ENCODE results near the gene RASGEF1C.

Gene RASGEF1C

GRCh38 chr5:180097163-180097894, 111.7 kb downstream of the RASGEF1C start (continued):
- TF ChIP-seq PBX3 (CRISPR knock-in tag; IDR thresholded peaks at IDR 0.05) (no peak), ZNF175 (tag by site-specific recombination; IDR thresholded peaks at IDR 0.05) (no peak), ZNF148 (tag by site-specific recombination; IDR thresholded peaks at IDR 0.05; ENCODE audit: borderline replicate concordance) (no peak), MEIS1 (CRISPR knock-in tag; IDR thresholded peaks at IDR 0.05; ENCODE audit: borderline replicate concordance) (no peak), ZNF302 (tag by site-specific recombination; IDR thresholded peaks at IDR 0.05; ENCODE audit: low read depth) (no peak), ZNF398 (tag by site-specific recombination; IDR thresholded peaks at IDR 0.05) (no peak), ZNF184 (tag by site-specific recombination; IDR thresholded peaks at IDR 0.05) (no peak), ZNF654 (tag by site-specific recombination; IDR thresholded peaks at IDR 0.05; ENCODE audit: low read depth) (no peak), ZNF747 (tag by site-specific recombination; IDR thresholded peaks at IDR 0.05) (no peak), PRDM1 (tag by site-specific recombination; IDR thresholded peaks at IDR 0.05) (no peak), ZBTB1 (tag by site-specific recombination; IDR thresholded peaks at IDR 0.05) (no peak), ZBTB11 (tag by site-specific recombination; conservative IDR thresholded peaks at IDR 0.05; ENCODE audit: low read depth) (no peak)

GRCh38 chr5:180096616-180097015, 112.4 kb downstream of the RASGEF1C start:
- Histone ChIP-seq H3K27ac (ENCODE audit: extremely low read depth, low read depth, low read length) (no peak overlapping the region), H3K4me3 (ENCODE audit: low read depth, low read length) (no peak overlapping the region), H3K9me3 (ENCODE audit: control insufficient read depth, insufficient read depth, low read depth, low read length) (no peaks in the 10 kb centered on the region), H3K4me1 (ENCODE audit: control insufficient read depth, insufficient read depth, low read length) (no peaks in the 10 kb centered on the region), H3K36me3 (ENCODE audit: control insufficient read depth in 2 of 2, insufficient read depth in 1 of 2, low read length in 2 of 2) (no peaks in the 10 kb centered on the region)
- POLR2A ChIA-PET, result no interaction called here
- CTCF ChIA-PET, result interaction anchor here (0.8 kb wide), 1 partner anchor 17 kb away, joined by 3 read pairs; no protein-coding TSS in a partner anchor
- TF ChIP-seq ZNF175 (tag by site-specific recombination; IDR thresholded peaks at IDR 0.05), result no peak
- TF ChIP-seq SALL2 (tag by site-specific recombination; IDR thresholded peaks at IDR 0.05; ENCODE audit: borderline replicate concordance), result no peak
- no peak for TF ChIP-seq ZBTB10 (tag by site-specific recombination; IDR thresholded peaks at IDR 0.05)
- TF ChIP-seq GLIS2 (tag by site-specific recombination; IDR thresholded peaks at IDR 0.05), result no peak
- no peak for TF ChIP-seq ZNF354C (tag by site-specific recombination; IDR thresholded peaks at IDR 0.05; ENCODE audit: borderline replicate concordance, low read depth)
- TF ChIP-seq ZNF423 (tag by site-specific recombination; IDR thresholded peaks at IDR 0.05), result no peak
- no peak for TF ChIP-seq ZNF133 (tag by site-specific recombination; IDR thresholded peaks at IDR 0.05)
- TF ChIP-seq ZNF626 (tag by site-specific recombination; IDR thresholded peaks at IDR 0.05), result no peak
- TF ChIP-seq ZNF530 (tag by site-specific recombination; IDR thresholded peaks at IDR 0.05; ENCODE audit: low read depth), result no peak
- TF ChIP-seq GLI4 (tag by site-specific recombination; IDR thresholded peaks at IDR 0.05), result no peak
- no peak for TF ChIP-seq ZNF157 (tag by site-specific recombination; IDR thresholded peaks at IDR 0.05)
- no peak for TF ChIP-seq ZNF701 (tag by site-specific recombination; IDR thresholded peaks at IDR 0.05)
- no peak for TF ChIP-seq ZNF596 (tag by site-specific recombination; IDR thresholded peaks at IDR 0.05)
- no peak for TF ChIP-seq ZNF239 (tag by site-specific recombination; IDR thresholded peaks at IDR 0.05)
- TF ChIP-seq ZNF571 (tag by site-specific recombination; IDR thresholded peaks at IDR 0.05), result no peak
